SKM-1 treated with dmso at 0.1 percent for 144 hours (cell line): ENCODE data around the gene TAMALIN.

Experiments
- DNase-seq: peaks from one replicate; lab custom pipeline; 2025; ENCODE audit not compliant: unreplicated experiment; lab: John Stamatoyannopoulos, UW

The TAMALIN gene

GRCh38 chr12:52054833-52055730, 48.3 kb downstream of the TAMALIN start:
- DNase-seq, result no peak

GRCh38 chr12:52055731-52056711, 49.3 kb downstream of the TAMALIN start:
- DNase-seq, result no peak

GRCh38 chr12:52056801-52057637, 50.3 kb downstream of the TAMALIN start:
- no peak for DNase-seq

- no peak for DNase-seq
Observed at GRCh38 chr12:52057638-52058576, 51.2 kb downstream of the TAMALIN start.

- DNase-seq, result no peak
Observed at GRCh38 chr12:52058631-52059361, 52.0 kb downstream of the TAMALIN start.

GRCh38 chr12:52059582-52060497, 53.1 kb downstream of the TAMALIN start:
- no peak for DNase-seq

- DNase-seq, result no peak
Observed at GRCh38 chr12:52060498-52061177, 53.9 kb downstream of the TAMALIN start.

- no peak for DNase-seq
Observed at GRCh38 chr12:52061470-52062166, 54.9 kb downstream of the TAMALIN start.

- DNase-seq, result no peak
Observed at GRCh38 chr12:52062167-52063081, 55.7 kb downstream of the TAMALIN start.

GRCh38 chr12:52063082-52063924, 56.6 kb downstream of the TAMALIN start:
- DNase-seq, result no peak

GRCh38 chr12:52063981-52064649, 57.4 kb downstream of the TAMALIN start:
- no peak for DNase-seq
